ENCODE data around the gene SF3A2. TPM values are rescaled to one million over a fixed set of nuclear protein-coding genes. Genes with fewer than 3 reads are reported as not detected.

Gene SF3A2
- total RNA-seq, 1 experiment from 2014 or later: 27.2 TPM

DNA sequence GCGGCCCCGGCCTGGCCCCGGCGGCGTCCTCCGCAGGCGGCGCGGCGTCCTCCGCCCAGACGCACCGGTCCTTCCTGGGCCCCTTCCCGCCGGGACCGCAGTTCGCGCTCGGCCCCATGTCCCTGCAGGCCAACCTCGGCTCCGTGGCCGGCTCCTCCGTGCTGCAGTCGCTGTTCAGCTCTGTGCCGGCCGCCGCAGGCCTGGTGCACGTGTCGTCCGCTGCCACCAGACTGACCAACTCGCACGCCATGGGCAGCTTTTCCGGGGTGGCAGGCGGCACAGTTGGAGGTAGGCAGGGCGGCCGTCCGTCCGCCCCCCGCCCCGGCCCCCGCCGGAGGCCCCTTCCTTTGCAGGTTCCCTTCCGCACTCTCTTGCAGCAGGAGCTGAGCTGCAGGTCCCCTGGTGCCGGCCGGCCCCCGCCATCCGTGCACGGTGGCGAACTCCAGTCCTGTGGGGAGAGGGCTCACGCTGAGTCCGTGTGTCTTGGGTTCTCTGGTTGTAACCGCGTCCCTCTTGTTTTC, 9.7 kb upstream of the SF3A2 start:
- no peak for DNase-seq
- H3K4me3 ChIP-seq (ENCODE audit: low read length): no peak overlapping the region

DNA sequence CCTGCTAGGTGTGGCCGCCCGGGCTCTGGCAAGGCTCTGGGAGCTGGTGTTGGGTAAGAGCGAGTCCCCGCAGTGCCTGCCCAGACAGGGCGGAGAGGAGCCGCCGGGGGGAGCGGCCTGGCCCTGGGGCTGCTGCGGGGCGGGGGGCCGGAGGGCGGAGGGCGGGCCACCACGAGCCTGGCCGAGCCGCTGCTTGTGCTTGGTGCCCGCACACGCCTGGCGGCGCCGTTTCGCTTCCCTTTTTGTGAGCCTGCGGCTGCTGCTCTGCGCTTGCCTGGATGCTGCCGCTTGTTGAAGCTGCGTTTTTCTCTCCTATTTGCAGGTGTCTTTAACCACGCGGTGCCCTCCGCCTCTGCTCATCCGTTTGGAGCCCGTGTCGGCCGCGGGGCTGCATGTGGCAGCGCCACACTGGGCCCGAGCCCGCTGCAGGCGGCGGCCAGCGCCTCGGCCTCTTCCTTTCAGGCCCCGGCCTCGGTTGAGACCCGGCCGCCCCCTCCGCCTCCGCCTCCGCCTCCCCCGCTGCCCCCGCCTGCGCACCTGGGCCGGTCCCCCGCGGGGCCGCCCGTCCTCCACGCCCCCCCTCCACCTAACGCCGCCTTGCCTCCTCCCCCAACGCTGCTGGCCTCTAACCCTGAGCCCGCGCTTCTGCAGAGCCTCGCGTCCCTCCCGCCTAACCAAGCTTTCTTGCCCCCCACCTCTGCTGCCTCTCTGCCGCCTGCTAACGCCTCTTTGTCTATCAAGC, 9.0 kb upstream of the SF3A2 start:
- H3K27me3 ChIP-seq (ENCODE audit: low read length): no peaks in the 10 kb centered on the region
- no peak overlapping the region for H3K9ac ChIP-seq (ENCODE audit: low read length)
- H3K9me3 ChIP-seq (ENCODE audit: low read length): no peaks in the 10 kb centered on the region
- H3K79me2 ChIP-seq (ENCODE audit: low read length): no peaks in the 10 kb centered on the region
- H3K36me3 ChIP-seq (ENCODE audit: insufficient read depth, low read length): peaks cover 5% of the 10 kb centered on the region; the same call in 1 of the 2 replicates
- H3K4me2 ChIP-seq (ENCODE audit: low read depth, low read length, poor library complexity, severe bottlenecking): no peak overlapping the region
- no peaks in the 10 kb centered on the region for H3K9me2 ChIP-seq (replicated peaks; ENCODE audit: insufficient read depth, low read length)
- no peak overlapping the region for H3K27ac ChIP-seq (ENCODE audit: low read length)
- 0 out of 2 replicates have a peak, but pooled peaks cover 2% of the 10 kb centered on the region for H4K20me1 ChIP-seq (ENCODE audit: insufficient read depth, low read depth, low read length)
- H3K4me1 ChIP-seq (ENCODE audit: low read length): peaks cover 16% of the 10 kb centered on the region
- DNase-seq: no peak
- no peak overlapping the region for H2AFZ ChIP-seq (ENCODE audit: low read length)
- no peak overlapping the region for H3K4me3 ChIP-seq (ENCODE audit: low read length)

More for the DNA sequence above, 9.7 kb upstream of the SF3A2 start:
- no peaks in the 10 kb centered on the region for H3K9me3 ChIP-seq (ENCODE audit: low read length)
- H2AFZ ChIP-seq (ENCODE audit: low read length): no peak overlapping the region
- H3K27ac ChIP-seq (ENCODE audit: low read length): no peak overlapping the region
- H4K20me1 ChIP-seq (ENCODE audit: insufficient read depth, low read depth, low read length): no peaks in the 10 kb centered on the region
- no peaks in the 10 kb centered on the region for H3K9me2 ChIP-seq (replicated peaks; ENCODE audit: insufficient read depth, low read length)
- no peaks in the 10 kb centered on the region for H3K79me2 ChIP-seq (ENCODE audit: low read length)
- peaks cover 5% of the 10 kb centered on the region; the same call in 1 of the 2 replicates for H3K36me3 ChIP-seq (ENCODE audit: insufficient read depth, low read length)
- H3K4me1 ChIP-seq (ENCODE audit: low read length): peaks cover 22% of the 10 kb centered on the region
- H3K4me2 ChIP-seq (ENCODE audit: low read depth, low read length, poor library complexity, severe bottlenecking): no peak overlapping the region
- no peak overlapping the region for H3K9ac ChIP-seq (ENCODE audit: low read length)
- H3K27me3 ChIP-seq (ENCODE audit: low read length): no peaks in the 10 kb centered on the region

DNA sequence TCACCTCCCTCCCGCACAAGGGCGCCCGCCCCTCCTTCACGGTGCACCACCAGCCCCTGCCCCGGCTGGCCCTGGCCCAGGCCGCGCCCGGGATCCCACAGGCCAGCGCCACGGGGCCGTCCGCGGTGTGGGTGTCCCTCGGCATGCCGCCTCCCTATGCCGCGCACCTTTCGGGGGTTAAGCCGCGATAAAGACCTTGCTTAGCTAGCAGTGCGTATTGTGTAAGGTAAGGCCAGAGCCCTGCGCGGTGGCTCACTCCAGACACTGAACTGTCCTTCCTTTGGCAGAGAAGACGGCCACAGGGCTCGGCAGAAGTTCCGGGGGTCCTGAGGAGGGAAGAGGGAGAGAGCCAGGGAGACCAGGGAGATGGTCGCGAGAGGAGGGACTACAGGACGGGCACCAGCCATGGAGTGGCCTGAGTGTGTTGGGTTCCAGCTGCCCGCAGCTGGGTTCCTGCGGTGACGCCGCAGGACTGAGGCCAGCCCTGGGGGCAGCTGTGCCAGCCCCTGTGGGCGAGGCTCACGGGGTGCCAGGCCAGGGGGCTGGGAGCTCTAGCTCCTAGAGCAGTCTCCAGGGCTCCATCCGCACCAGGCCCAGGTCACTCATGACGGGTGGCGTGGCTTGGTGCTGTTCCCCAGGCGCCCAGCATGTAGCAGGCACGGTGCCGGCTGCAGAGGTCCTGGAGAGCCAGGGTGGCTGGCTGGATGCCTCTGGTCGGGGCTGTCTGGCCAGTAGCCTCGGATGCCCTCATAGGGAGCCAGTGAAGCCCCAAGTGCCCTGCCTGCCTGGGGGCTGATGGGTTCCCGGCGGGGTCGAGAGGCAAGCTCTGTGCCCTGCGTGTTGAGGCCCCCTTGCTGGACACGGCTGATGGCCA, 8.2 kb upstream of the SF3A2 start:
- Histone ChIP-seq H3K36me3 (ENCODE audit: insufficient read depth, low read length) (peaks cover 5% of the 10 kb centered on the region; the same call in 1 of the 2 replicates), H3K4me1 (ENCODE audit: low read length) (peaks cover 8% of the 10 kb centered on the region), H2AFZ (ENCODE audit: low read length) (no peak overlapping the region), H3K27me3 (ENCODE audit: low read length) (no peaks in the 10 kb centered on the region), H3K9me2 (replicated peaks; ENCODE audit: insufficient read depth, low read length) (no peaks in the 10 kb centered on the region), H3K4me3 (ENCODE audit: low read length) (no peak overlapping the region), H4K20me1 (ENCODE audit: insufficient read depth, low read depth, low read length) (0 out of 2 replicates have a peak, but pooled peaks cover 3% of the 10 kb centered on the region), H3K9ac (ENCODE audit: low read length) (no peak overlapping the region), H3K79me2 (ENCODE audit: low read length) (peaks cover 5% of the 10 kb centered on the region; the same call in 1 of the 2 replicates), H3K9me3 (ENCODE audit: low read length) (no peaks in the 10 kb centered on the region), H3K4me2 (ENCODE audit: low read depth, low read length, poor library complexity, severe bottlenecking) (no peak overlapping the region), H3K27ac (ENCODE audit: low read length) (no peak overlapping the region)
- no peak for DNase-seq

DNA sequence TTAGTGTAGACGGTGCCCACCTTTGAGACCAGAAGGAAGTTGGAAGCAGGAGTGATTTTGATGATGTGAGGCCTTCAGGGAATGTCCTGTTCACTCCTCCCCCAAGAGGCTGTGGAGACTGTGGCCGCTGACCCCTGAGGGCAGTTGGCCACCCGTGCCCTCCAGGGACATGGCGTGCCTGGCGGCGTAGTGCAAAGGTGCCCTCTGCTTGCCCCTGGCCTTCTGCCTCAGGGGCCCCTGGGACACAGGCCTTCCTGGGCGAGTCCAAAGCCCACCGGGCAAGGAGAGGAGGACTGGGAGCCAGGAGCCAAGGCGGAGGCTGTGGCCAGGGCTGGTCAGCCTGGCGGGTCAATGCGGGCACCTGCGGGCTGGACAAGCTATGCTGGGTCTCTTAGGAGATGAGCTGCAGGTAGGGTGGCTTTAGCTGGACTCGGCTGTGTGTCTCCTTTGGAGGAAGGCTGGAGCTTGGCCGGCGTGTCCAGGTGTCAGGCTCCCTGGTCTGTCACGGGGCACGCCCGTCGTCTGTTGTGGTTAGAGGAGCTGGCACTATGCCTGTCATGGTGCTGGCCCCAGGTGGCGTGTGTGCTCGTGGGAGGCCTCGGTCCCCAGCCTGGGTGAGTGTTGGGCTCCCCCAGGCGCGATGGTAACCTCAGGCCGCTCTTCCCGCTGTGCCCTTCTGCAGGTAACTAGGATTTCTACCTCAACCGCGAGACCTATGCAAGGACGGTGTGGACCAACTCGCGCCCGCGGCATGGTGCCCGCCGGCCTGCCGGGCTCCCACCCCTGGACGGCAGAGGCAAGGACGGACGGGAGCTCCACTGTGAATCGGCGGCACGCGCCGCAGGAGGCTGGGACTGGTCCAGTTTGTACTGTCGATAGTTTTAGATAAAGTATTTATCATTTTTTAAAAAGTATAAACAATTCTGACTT, 7.3 kb upstream of the SF3A2 start:
- no peaks in the 10 kb centered on the region for H3K9me3 ChIP-seq (ENCODE audit: low read length)
- H3K9me2 ChIP-seq (replicated peaks; ENCODE audit: insufficient read depth, low read length): no peaks in the 10 kb centered on the region
- H3K4me3 ChIP-seq (ENCODE audit: low read length): no peak overlapping the region
- H3K4me1 ChIP-seq (ENCODE audit: low read length): peaks cover 5% of the 10 kb centered on the region; the same call in 1 of the 2 replicates
- H3K36me3 ChIP-seq (ENCODE audit: insufficient read depth, low read length): peaks cover 8% of the 10 kb centered on the region; the same call in 1 of the 2 replicates
- H3K27ac ChIP-seq (ENCODE audit: low read length): no peak overlapping the region
- 0 out of 2 replicates have a peak, but pooled peaks cover 3% of the 10 kb centered on the region for H4K20me1 ChIP-seq (ENCODE audit: insufficient read depth, low read depth, low read length)
- peaks cover 11% of the 10 kb centered on the region for H3K79me2 ChIP-seq (ENCODE audit: low read length)
- H3K4me2 ChIP-seq (ENCODE audit: low read depth, low read length, poor library complexity, severe bottlenecking): no peak overlapping the region
- no peak for DNase-seq
- H3K27me3 ChIP-seq (ENCODE audit: low read length): no peaks in the 10 kb centered on the region
- H3K9ac ChIP-seq (ENCODE audit: low read length): no peak overlapping the region
- no peak overlapping the region for H2AFZ ChIP-seq (ENCODE audit: low read length)

DNA sequence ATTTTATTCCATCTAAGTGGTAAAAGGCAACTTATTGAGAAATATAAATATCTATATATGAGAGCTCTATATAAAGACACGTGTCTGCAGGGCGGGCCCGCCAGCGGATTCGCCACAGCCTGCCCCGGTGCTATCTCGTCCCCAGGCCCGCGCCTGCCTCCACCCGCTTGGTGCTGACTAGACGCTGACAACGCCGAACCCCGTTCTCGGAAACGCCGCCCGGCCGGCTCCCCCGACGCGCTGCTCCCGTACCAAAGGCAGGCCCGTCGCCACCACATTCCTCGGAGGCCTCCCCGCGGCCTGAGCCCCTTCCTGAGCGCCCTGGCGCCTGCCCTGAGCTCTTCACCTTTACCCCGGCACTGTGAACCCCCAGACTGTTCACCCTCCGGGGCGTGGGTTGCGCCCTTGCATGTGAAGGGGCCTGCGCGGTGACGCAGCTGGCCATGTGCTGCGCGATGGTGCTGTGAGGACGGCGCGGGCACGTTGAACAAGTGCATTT, 6.5 kb upstream of the SF3A2 start:
- H2AFZ ChIP-seq (ENCODE audit: low read length): no peak overlapping the region
- H3K27ac ChIP-seq (ENCODE audit: low read length): no peak overlapping the region
- no peak for DNase-seq
- H3K27me3 ChIP-seq (ENCODE audit: low read length): no peaks in the 10 kb centered on the region
- H3K9me2 ChIP-seq (replicated peaks; ENCODE audit: insufficient read depth, low read length): no peaks in the 10 kb centered on the region
- 0 out of 2 replicates have a peak, but pooled peaks cover 3% of the 10 kb centered on the region for H4K20me1 ChIP-seq (ENCODE audit: insufficient read depth, low read depth, low read length)
- no peak overlapping the region for H3K4me3 ChIP-seq (ENCODE audit: low read length)
- H3K9me3 ChIP-seq (ENCODE audit: low read length): no peaks in the 10 kb centered on the region
- no peak overlapping the region for H3K9ac ChIP-seq (ENCODE audit: low read length)
- no peak overlapping the region for H3K4me2 ChIP-seq (ENCODE audit: low read depth, low read length, poor library complexity, severe bottlenecking)
- peaks cover 12% of the 10 kb centered on the region for H3K4me1 ChIP-seq (ENCODE audit: low read length)
- H3K36me3 ChIP-seq (ENCODE audit: insufficient read depth, low read length): peaks cover 5% of the 10 kb centered on the region; the same call in 1 of the 2 replicates
- peaks cover 18% of the 10 kb centered on the region for H3K79me2 ChIP-seq (ENCODE audit: low read length)

DNA sequence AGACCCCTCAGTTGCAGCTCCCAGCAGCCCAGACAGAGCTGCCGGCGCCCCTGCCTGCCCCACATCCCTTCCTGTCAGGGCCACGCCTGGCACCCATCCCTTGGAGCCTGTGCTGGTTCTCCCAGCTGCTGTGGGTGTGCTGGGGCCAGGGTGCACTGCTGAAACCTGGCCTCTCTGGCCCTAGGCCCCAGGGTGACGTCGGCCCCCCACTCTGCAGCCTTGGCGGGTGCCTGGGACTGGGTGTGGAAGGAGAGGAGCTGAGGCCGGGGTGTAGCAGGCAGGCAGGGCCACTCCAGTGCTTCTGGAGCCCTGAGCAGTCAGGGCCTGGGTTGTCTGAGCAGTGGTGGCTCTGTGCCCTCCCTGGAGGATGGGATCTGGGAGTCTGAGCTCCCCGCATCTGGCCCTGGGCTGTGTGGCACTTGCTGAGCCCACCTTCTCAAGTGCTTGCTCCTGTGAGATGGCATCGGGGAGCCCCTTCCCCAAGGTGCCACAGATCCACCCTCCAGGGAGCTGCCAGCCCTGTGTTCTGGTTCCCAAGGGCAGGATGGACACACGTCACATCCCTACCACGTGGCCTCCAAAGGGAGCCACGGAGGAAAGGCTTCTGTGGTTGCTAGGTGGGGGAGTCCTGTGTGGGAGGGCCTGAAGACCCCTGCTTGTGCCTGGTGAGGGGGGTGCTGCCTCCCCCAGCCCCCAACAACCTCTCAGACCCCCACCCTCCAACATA, 5.7 kb upstream of the SF3A2 start:
- peaks cover 14% of the 10 kb centered on the region for H3K4me1 ChIP-seq (ENCODE audit: low read length)
- no peaks in the 10 kb centered on the region for H3K27me3 ChIP-seq (ENCODE audit: low read length)
- no peak overlapping the region for H3K4me3 ChIP-seq (ENCODE audit: low read length)
- H3K79me2 ChIP-seq (ENCODE audit: low read length): peaks cover 27% of the 10 kb centered on the region
- H2AFZ ChIP-seq (ENCODE audit: low read length): no peak overlapping the region
- H4K20me1 ChIP-seq (ENCODE audit: insufficient read depth, low read depth, low read length): 0 out of 2 replicates have a peak, but pooled peaks cover 3% of the 10 kb centered on the region
- no peaks in the 10 kb centered on the region for H3K9me3 ChIP-seq (ENCODE audit: low read length)
- no peak overlapping the region for H3K27ac ChIP-seq (ENCODE audit: low read length)
- no peaks in the 10 kb centered on the region for H3K9me2 ChIP-seq (replicated peaks; ENCODE audit: insufficient read depth, low read length)
- 0 out of 2 replicates have a peak, but pooled peaks cover 3% of the 10 kb centered on the region for H3K36me3 ChIP-seq (ENCODE audit: insufficient read depth, low read length)
- no peak for DNase-seq
- no peak overlapping the region for H3K4me2 ChIP-seq (ENCODE audit: low read depth, low read length, poor library complexity, severe bottlenecking)
- H3K9ac ChIP-seq (ENCODE audit: low read length): no peak overlapping the region

All from Karpas-422 (cell line).